ENCODE measurements around the gene P3H1.
A peak's percentile ranks its signal among the peaks of the same experiment; 100 is the strongest.

P3H1 gene

DNA sequence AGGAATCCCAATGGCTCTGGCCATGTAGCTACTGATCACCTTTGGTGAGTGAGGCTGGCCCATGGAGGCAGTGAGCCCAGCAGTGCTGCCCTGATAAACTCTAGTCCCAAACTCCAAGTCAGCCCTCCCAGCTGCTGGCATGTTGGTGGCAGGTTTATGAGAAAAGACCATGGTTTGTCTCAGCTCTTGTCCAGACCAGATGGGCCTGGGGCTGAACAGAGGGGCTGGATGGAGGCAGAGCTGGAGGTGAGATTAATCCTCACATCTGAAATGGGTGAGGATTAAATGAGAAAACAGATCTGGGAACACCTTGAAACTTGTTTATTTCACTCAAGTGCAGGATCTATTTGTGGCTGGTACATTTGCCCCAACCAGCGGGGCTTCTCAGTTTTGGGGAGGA, 21.2 kb upstream of the P3H1 start:
- no peaks in the 10 kb centered on the region for H3K4me1 ChIP-seq (ENCODE audit: insufficient read depth, poor library complexity, severe bottlenecking)
- H3K9me3 ChIP-seq (ENCODE audit: severe bottlenecking), result no peaks in the 10 kb centered on the region
- DNase-seq (ENCODE audit: low spot score) (no peak), ATAC-seq (ENCODE audit: low read depth) (no peak)
- no peak overlapping the region for H3K4me3 ChIP-seq (ENCODE audit: severe bottlenecking)
- no peak overlapping the region for H3K27ac ChIP-seq (ENCODE audit: poor library complexity, severe bottlenecking)
- TF ChIP-seq CTCF (IDR thresholded peaks at IDR 0.05; ENCODE audit: poor library complexity, severe bottlenecking), result no peak
- no peaks in the 10 kb centered on the region for H3K27me3 ChIP-seq (ENCODE audit: insufficient read depth, poor library complexity, severe bottlenecking)
- peaks cover under 1% of the 10 kb centered on the region; the same call in 1 of the 2 replicates for H3K36me3 ChIP-seq (ENCODE audit: low read depth)

DNA sequence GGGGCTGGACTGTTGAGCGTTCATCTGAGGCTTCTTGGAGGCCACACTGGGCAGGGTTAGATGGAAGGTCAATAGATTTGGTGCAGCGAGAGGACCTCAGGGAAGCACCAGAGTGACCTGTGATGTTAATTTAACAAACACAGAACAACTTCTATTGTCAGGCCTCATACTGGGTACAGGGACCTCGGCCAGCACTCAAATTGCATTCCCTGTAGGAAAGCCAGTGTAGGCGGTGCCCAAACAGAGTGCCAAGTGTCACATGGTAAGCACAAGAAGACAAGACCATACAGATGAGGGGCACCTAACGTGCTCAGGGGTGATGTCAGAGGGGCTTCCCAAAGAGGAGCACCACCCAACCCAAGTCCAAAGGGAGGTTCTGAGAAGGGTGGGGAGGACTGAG, 19.3 kb upstream of the P3H1 start:
- Histone ChIP-seq H3K36me3 (ENCODE audit: low read depth) (peaks cover 5% of the 10 kb centered on the region; the same call in 1 of the 2 replicates), H3K4me3 (ENCODE audit: severe bottlenecking) (no peak overlapping the region), H3K27ac (ENCODE audit: poor library complexity, severe bottlenecking) (no peak overlapping the region), H3K9me3 (ENCODE audit: severe bottlenecking) (no peaks in the 10 kb centered on the region), H3K4me1 (ENCODE audit: insufficient read depth, poor library complexity, severe bottlenecking) (no peaks in the 10 kb centered on the region), H3K27me3 (ENCODE audit: insufficient read depth, poor library complexity, severe bottlenecking) (no peaks in the 10 kb centered on the region)
- DNase-seq (ENCODE audit: low spot score) (no peak), ATAC-seq (ENCODE audit: low read depth) (no peak)
- TF ChIP-seq CTCF (IDR thresholded peaks at IDR 0.05; ENCODE audit: poor library complexity, severe bottlenecking), result no peak

- H3K27ac ChIP-seq (ENCODE audit: poor library complexity, severe bottlenecking), result no peak within 1 kb of the TSS
- no peaks in the 10 kb centered on the region for H3K27me3 ChIP-seq (ENCODE audit: insufficient read depth, poor library complexity, severe bottlenecking)
- TF ChIP-seq CTCF (IDR thresholded peaks at IDR 0.05; ENCODE audit: poor library complexity, severe bottlenecking), result no peak
- no peaks in the 10 kb centered on the region for H3K9me3 ChIP-seq (ENCODE audit: severe bottlenecking)
- DNase-seq (ENCODE audit: low spot score) (no peak), ATAC-seq (ENCODE audit: low read depth) (peak; percentile 43)
- no peaks in the 10 kb centered on the region for H3K4me1 ChIP-seq (ENCODE audit: insufficient read depth, poor library complexity, severe bottlenecking)
- H3K36me3 ChIP-seq (ENCODE audit: low read depth), result peaks cover 5% of the 10 kb centered on the region; the same call in 1 of the 2 replicates
- peak within 1 kb of the TSS; percentile 10 for H3K4me3 ChIP-seq (ENCODE audit: severe bottlenecking)
These were observed 18.3 kb upstream of the P3H1 start, which contains the start of gene TMEM269 for GRCh38 chr1:42784946-42785693. TSS of gene TMEM269 (plus strand) at chr1:42784991. CDS start at chr1:42789894, 4,903 bp downstream.

GRCh38 chr1:42784547-42784945, 17.7 kb upstream of the P3H1 start:
- no peaks in the 10 kb centered on the region for H3K4me1 ChIP-seq (ENCODE audit: insufficient read depth, poor library complexity, severe bottlenecking)
- no peak overlapping the region for H3K27ac ChIP-seq (ENCODE audit: poor library complexity, severe bottlenecking)
- no peaks in the 10 kb centered on the region for H3K9me3 ChIP-seq (ENCODE audit: severe bottlenecking)
- no peaks in the 10 kb centered on the region for H3K27me3 ChIP-seq (ENCODE audit: insufficient read depth, poor library complexity, severe bottlenecking)
- DNase-seq (ENCODE audit: low spot score) (no peak), ATAC-seq (ENCODE audit: low read depth) (no peak)
- H3K4me3 ChIP-seq (ENCODE audit: severe bottlenecking), result no peak overlapping the region
- no peak for TF ChIP-seq CTCF (IDR thresholded peaks at IDR 0.05; ENCODE audit: poor library complexity, severe bottlenecking)
- peaks cover 5% of the 10 kb centered on the region; the same call in 1 of the 2 replicates for H3K36me3 ChIP-seq (ENCODE audit: low read depth)

DNA sequence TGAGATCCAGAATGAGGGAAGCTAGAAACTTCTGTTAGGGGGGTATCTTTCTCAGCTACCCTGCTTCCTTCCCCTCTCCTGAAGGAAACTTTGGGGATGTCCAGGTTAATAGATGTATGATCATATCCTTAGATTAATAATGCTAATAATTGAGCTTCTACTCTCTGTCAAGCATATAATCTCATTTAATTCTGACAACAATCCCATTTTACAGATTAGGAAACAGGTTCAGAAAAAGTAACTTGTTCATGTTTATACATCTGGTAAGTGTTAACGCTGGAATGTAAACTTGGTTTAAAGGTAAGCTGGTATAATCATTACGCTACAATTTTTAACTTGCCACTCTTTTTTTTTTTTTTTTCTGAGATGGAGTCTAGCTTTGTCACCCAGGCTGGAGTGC, 16.3 kb upstream of the P3H1 start:
- Histone ChIP-seq H3K27me3 (ENCODE audit: insufficient read depth, poor library complexity, severe bottlenecking) (no peaks in the 10 kb centered on the region), H3K4me1 (ENCODE audit: insufficient read depth, poor library complexity, severe bottlenecking) (no peaks in the 10 kb centered on the region), H3K36me3 (ENCODE audit: low read depth) (peaks cover 10% of the 10 kb centered on the region; the same call in 1 of the 2 replicates), H3K27ac (ENCODE audit: poor library complexity, severe bottlenecking) (no peak overlapping the region), H3K4me3 (ENCODE audit: severe bottlenecking) (no peak overlapping the region), H3K9me3 (ENCODE audit: severe bottlenecking) (no peaks in the 10 kb centered on the region)
- no peak for TF ChIP-seq CTCF (IDR thresholded peaks at IDR 0.05; ENCODE audit: poor library complexity, severe bottlenecking)
- ATAC-seq (ENCODE audit: low read depth), result no peak
- DNase-seq (ENCODE audit: low spot score), result no peak
